GM12891 (cell line): ENCODE data around the gene ARHGEF19.

Experiments
- PAX5 ChIP-seq: IDR thresholded peaks from 2 replicates; pipeline ENCODE4 v1.6.1; 2011; ENCODE audit warnings: low read length, moderate library complexity, mild to moderate bottlenecking; ENCODE audit not compliant: insufficient read depth, severe bottlenecking
- POLR2A ChIP-seq: IDR thresholded peaks from 2 replicates; pipeline ENCODE4 v1.6.1; 2011; ENCODE audit warnings: low read depth, low read length, control low read depth
- POLR2AphosphoS5 ChIP-seq: IDR thresholded peaks from 2 replicates; pipeline ENCODE4 v1.6.1; 2011; ENCODE audit warnings: low read depth, low read length, control low read depth
- POU2F2 ChIP-seq: IDR thresholded peaks from 2 replicates; pipeline ENCODE4 v1.6.1; 2011; ENCODE audit warnings: low read depth, mild to moderate bottlenecking, control low read depth, low read length, moderate library complexity
- SPI1 ChIP-seq: IDR thresholded peaks from 2 replicates; pipeline ENCODE4 v1.6.1; 2011; ENCODE audit warnings: low read depth, low read length, control low read depth
- TAF1 ChIP-seq: IDR thresholded peaks from 2 replicates; pipeline ENCODE4 v1.6.1; 2011; ENCODE audit warnings: low read depth, low read length, control low read depth

DNA sequence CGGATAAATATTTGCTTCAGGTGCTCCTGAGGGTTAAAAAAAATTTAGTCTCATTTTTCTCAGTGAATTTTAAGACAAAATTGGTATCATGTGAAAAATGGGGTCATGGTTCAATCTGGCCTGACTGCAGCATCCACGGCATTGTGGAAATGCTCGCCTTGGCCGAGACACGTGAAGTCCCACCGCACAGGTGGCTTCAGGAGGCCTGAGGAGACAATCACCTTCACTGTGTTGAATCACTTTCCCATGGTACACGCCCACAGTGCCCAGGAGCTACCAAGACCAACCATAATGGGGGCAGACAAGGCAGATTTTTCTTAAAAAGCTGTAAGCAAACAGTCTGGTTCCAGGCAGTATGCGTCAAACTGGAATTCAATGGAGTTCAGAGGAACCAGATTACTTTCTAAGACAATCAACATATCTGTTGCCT lies 35.6 kb upstream of the ARHGEF19 start:
- no peak for TF ChIP-seq TAF1
- no peak for TF ChIP-seq POLR2AphosphoS5
- TF ChIP-seq POLR2A, result no peak
- TF ChIP-seq SPI1, result no peak
- no peak for TF ChIP-seq POU2F2
- no peak for TF ChIP-seq PAX5
